Dendritic cell treated with granulocyte-macrophage colony-stimulating factor and Interleukin-4, amounts not matched to agents 40 ng/mL and 50 ng/mL, for 4 days (primary cell): Measurements from ENCODE around the gene OR1K1.
"Not testable (repeated sequence)": the region's sequence is repeated elsewhere in the genome, so short reads cannot be mapped to it uniquely, and the experiment has no call there.

Experiments used
- H3K27ac Mint-ChIP-seq: one replicate; pipeline ENCODE4 v1.8.0; 2022; ENCODE audit warnings: mild to moderate bottlenecking, mixed read lengths
- H3K27me3 Mint-ChIP-seq: one replicate; pipeline ENCODE4 v1.8.0; 2022; ENCODE audit warnings: mild to moderate bottlenecking, mixed read lengths
- H3K36me3 Mint-ChIP-seq: one replicate; pipeline ENCODE4 v1.8.0; 2022; ENCODE audit warnings: low read depth, mixed read lengths
- H3K4me1 Mint-ChIP-seq: one replicate; pipeline ENCODE4 v1.8.0; 2022; ENCODE audit warnings: low read depth, mixed read lengths
- H3K4me3 Mint-ChIP-seq: one replicate; pipeline ENCODE4 v1.8.0; 2022; ENCODE audit warnings: mild to moderate bottlenecking, moderate library complexity, mixed read lengths
- H3K9me3 Mint-ChIP-seq: one replicate; pipeline ENCODE4 v1.8.0; 2022; ENCODE audit warnings: mixed read lengths
- intact Hi-C: fragments of 100-400 bp; cut with micrococcal nuclease; formaldehyde crosslinking; loops from one replicate; pipeline ENCODE4 v1.15.0; 2022

OR1K1 gene

DNA sequence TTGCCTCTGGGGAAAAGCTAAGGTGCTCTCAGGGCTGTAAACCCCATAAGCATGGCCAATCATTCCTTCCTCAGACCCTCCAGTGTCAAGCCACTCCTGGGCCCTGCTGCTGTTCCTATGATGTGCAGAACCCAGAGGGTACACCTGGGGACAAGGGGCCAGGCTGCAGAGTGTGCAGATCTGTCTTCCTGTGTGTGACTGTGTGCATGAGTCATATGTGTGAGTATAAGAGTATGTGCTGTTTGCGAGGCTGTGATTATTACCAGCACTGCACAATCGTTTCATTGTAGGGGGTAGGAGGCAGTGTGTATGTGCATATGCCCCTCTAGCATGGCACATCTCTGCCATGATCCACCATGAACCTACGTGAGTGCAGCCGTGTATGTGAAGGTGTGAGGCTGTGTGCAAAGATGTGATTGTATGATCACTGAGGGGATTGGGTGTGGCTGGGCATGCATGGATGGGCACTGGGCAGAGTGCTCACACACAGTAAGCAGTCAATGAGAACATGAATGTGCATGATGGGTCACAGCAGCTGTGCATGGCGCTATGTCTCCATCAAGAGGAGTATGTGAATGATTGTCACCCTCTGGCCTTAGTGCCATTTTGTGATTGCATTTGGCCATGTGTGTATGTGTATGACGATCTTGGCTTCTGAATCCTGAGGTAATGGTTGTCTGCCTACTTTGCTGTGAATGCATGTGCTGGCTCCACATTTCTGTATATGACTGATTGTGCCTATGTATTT, 2.4 kb upstream of the OR1K1 start:
- no peak overlapping the region for H3K27ac Mint-ChIP-seq

DNA sequence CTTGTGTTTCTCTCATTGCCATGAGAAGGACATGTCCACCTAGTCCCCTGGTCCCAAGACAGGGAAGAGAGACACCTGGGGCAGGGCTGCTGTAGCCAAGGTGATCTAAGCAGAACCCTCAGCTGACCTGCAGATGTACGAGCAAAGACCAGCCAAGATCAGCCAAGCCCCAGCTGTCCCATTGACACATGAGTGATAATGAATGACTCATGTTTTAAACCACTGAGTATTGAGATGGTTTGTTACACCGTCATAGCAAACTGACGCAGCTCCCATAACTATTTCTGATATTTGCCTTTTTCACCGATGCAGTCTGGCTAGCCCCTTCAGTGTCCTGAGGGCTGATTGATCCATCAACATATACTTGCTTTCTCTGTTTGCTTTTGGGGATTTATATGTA, 6.7 kb downstream of the OR1K1 start:
- Mint-ChIP-seq H3K4me3 (no peak overlapping the region), H3K27me3 (no peaks in the 10 kb centered on the region), H3K9me3 (no peaks in the 10 kb centered on the region), H3K27ac (no peak overlapping the region), H3K4me1 (no peaks in the 10 kb centered on the region), H3K36me3 (no peaks in the 10 kb centered on the region)
- intact Hi-C loops = no loop called here

More for the DNA sequence above, 2.4 kb upstream of the OR1K1 start:
- H3K36me3 Mint-ChIP-seq = no peaks in the 10 kb centered on the region
- no peak overlapping the region for H3K4me3 Mint-ChIP-seq
- H3K4me1 Mint-ChIP-seq = no peaks in the 10 kb centered on the region
- intact Hi-C loops = no loop called here
- no peaks in the 10 kb centered on the region for H3K27me3 Mint-ChIP-seq
- no peaks in the 10 kb centered on the region for H3K9me3 Mint-ChIP-seq

DNA sequence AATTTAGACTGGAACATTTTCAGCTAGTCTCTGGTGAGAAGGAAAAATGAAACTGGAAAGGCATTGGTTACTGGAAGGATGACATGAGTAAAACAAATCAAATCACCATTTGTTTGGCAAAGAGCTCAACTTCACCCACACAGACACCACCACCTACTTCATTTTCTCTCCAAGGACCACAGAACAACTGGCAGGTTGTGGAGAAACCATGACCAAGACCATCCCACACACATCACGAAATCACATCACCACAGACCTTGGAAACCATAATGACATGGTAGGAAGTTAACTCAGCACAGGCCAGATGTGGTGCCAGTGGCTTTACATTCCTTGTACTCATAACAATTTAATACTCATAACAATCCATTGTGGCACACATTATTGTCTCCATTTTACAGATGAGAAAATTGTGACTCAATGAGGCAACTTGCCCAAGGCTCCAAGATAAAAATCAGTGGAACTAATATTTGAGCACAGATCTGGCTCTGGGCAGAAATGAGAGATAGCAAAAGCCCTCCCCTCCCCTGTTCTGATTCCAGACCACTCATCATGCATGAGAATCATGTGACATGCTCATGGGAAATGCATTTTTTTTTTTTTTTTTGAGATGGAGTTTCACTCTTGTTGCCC, 7.5 kb downstream of the OR1K1 start:
- intact Hi-C loops = no loop called here
- Mint-ChIP-seq H3K4me1 (no peaks in the 10 kb centered on the region), H3K4me3 (no peak overlapping the region), H3K36me3 (no peaks in the 10 kb centered on the region), H3K27me3 (no peaks in the 10 kb centered on the region), H3K9me3 (no peaks in the 10 kb centered on the region), H3K27ac (no peak overlapping the region)

DNA sequence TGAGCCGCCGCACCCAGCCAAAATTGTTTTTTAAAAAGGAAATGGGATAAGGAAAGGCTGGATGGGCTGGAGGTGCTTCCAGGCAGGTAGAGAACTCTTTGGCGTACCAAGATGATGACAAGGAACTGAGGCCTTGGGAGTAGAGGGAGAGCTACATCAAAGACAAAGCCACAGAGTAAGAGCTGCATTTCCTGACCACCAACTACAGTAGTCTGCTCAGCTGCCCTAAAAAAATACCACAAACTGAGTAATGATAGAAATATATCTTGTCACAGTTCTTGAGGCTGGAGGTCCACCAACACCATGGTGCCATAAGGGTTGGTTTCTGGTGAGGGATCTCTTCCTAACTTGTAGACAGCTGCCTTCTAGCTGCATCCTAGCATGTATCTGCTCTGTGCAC, 8.2 kb downstream of the OR1K1 start:
- Mint-ChIP-seq H3K4me3 (no peak overlapping the region), H3K4me1 (no peaks in the 10 kb centered on the region), H3K9me3 (no peaks in the 10 kb centered on the region), H3K36me3 (no peaks in the 10 kb centered on the region), H3K27me3 (no peaks in the 10 kb centered on the region), H3K27ac (no peak overlapping the region)
- intact Hi-C loops = no loop called here

DNA sequence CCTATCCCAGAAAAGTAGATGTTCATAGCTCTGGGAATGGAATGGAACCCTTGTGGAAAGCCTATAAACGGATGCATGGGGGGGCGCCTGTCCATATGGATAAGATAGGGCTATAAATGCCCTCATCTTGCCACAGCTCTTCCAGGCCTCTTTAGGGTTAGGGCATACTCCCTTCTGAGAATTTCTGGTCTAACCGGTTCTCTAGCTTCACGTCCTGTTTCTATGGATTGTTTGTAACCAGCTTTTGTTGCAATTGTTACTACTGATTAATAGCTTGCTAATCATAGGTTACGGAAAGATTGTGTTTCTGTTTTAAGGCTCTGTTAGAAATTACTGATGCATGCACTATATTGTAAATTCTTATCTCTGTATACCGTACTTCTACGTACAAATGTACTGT, 9.3 kb downstream of the OR1K1 start:
- H3K4me1 Mint-ChIP-seq, H3K9me3 Mint-ChIP-seq, H3K36me3 Mint-ChIP-seq, intact Hi-C loops, H3K4me3 Mint-ChIP-seq, H3K27ac Mint-ChIP-seq, H3K27me3 Mint-ChIP-seq: not testable (repeated sequence)

DNA sequence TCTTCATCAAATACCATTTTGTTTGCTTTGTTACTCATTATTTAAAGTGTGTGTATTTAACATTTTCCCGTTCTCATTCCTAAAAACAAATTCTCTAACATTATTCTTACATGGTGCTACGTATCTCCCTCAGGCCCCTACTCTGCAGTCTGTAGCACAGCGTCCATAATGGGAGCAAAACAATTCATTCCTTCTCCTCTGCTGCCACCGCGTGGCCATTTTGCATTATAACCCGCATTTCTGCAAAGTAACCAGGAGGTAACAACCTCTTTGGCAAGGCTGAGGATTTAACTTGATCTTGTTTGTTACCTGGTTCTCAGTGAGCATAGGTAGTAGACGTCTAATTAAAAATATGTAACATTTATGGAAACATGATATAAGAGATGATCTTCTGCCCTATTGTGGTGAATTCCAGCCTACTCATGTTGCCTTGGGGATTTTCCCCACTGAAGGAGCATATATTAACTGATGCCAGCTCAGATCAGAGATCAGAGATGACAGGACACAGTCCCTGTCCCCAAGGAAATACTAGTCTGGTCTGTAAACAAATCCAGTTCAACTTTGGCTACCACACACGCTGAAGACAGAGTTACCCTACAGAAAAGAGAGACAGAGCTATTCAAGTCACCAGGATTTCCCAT, 10.5 kb downstream of the OR1K1 start:
- intact Hi-C loops = loop anchor here (1.0 to 10.0 kb wide), 4 partner anchors 345 to 713 kb away; no protein-coding TSS in a partner anchor
- H3K9me3 Mint-ChIP-seq = no peaks in the 10 kb centered on the region

DNA sequence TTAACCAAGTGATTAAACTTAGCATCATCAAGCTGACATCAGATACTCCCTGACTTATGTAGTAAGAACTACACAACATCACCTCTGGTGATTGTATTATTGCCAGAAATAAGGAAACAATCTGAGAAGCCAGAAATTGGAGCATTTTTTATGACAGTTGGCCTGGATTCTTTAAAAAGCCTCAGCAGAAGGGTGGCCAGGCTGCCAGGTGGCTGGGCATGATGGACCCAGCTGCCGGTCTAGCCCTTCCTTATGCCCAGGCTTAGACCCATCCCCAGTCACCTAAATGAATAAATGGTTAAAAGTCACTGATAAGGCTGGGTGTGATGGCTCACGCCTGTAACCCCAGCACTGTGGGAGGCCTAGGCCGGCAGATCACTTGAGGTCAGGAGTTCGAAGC, 12.8 kb downstream of the OR1K1 start:
- Mint-ChIP-seq H3K9me3 (no peaks in the 10 kb centered on the region), H3K27me3 (no peaks in the 10 kb centered on the region), H3K27ac (no peak overlapping the region), H3K4me1 (peaks cover 25% of the 10 kb centered on the region), H3K4me3 (no peak overlapping the region), H3K36me3 (peaks cover 24% of the 10 kb centered on the region)
- intact Hi-C loops = loop anchor here (5.0 to 10.0 kb wide), 2 partner anchors 458 to 715 kb away; no protein-coding TSS in a partner anchor

More for the DNA sequence above, 10.5 kb downstream of the OR1K1 start:
- Mint-ChIP-seq H3K36me3 (peaks cover 10% of the 10 kb centered on the region), H3K4me1 (peaks cover 11% of the 10 kb centered on the region), H3K4me3 (no peak overlapping the region), H3K27ac (no peak overlapping the region), H3K27me3 (no peaks in the 10 kb centered on the region)

DNA sequence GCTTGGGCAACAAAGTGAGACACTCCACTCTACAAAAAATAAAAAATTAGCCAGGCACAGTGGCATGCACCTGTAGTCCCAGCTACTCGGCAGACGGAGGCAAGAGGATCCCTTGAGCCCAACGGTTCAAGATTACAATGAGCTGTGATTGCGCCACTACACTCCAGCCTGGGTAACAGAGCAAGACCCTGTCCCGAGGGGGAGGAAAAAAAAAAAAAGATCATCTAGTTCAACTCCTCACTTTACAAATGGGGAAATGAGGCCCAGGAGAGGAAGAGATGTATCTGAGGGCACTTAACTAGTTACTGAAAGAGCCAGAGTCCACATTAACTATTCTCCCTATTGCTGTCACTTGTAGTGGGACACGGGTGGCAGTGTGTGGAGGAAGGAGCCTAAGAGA, 14.6 kb downstream of the OR1K1 start:
- Mint-ChIP-seq H3K27me3 (no peaks in the 10 kb centered on the region), H3K9me3 (no peaks in the 10 kb centered on the region), H3K4me3 (no peak overlapping the region), H3K27ac (no peak overlapping the region), H3K4me1 (peaks cover 25% of the 10 kb centered on the region), H3K36me3 (peaks cover 28% of the 10 kb centered on the region)
- intact Hi-C loops = loop anchor here (5.0 to 10.0 kb wide), 2 partner anchors 460 to 717 kb away; no protein-coding TSS in a partner anchor

DNA sequence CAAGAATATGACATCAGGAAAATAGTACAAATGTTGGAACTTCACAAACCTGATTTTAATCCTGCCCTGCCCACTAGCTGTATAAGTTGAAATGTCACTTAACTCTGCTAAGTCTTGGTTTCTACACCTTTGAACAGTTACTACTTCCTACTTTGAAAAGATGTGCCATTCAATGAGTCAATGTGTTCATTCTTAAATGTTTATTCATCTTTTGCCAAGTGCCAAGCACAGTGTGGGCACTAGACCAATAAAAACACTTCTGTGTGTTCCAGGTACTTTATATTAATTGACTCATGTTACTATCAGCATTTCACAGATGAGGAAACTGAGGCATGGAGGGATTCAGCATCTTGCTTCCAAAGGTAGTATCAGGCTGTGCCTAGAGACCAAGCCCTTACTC, 15.6 kb downstream of the OR1K1 start:
- no peak overlapping the region for H3K27ac Mint-ChIP-seq
- H3K27me3 Mint-ChIP-seq = no peaks in the 10 kb centered on the region
- no peaks in the 10 kb centered on the region for H3K9me3 Mint-ChIP-seq

DNA sequence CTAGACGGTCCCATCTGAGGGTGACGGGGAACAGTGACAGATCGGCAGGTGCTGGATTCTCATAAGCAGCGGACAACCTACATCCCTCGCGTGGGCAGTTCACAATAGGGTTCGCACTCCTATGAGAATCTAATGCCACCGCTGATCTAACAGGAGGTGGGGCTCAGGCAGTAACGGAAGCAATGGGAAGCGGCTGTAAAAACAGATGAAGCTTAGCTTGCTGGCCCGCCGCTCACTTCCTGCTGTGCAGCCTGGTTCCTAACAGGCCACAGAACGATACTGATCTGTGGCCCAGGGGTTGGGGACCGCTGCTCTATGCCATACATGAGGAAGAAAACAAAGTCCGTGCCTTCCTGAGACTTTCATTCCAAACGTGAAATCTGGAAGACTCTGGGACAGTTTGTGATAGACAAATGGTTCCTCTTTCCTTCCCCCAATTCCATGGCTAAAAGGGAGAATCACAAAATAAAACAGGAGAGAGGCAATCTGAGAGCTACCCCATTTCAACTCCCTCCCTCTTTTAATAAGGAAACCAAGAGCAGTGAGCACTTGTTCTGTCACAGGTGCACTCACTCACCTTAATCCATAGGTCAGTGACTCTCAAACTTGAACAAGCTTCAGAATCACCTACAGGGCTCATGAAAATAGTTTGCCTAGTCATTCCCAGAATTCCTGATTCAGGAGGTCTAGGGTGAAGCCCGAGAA, 16.4 kb downstream of the OR1K1 start:
- Mint-ChIP-seq H3K27ac (peak overlapping the region; percentile 42), H3K9me3 (no peaks in the 10 kb centered on the region), H3K27me3 (no peaks in the 10 kb centered on the region), H3K4me1 (peaks cover 25% of the 10 kb centered on the region), H3K36me3 (peaks cover 40% of the 10 kb centered on the region), H3K4me3 (peak overlapping the region; percentile 52)
- intact Hi-C loops = loop anchor here (10.0 kb wide), 1 partner anchor 462 kb away; no protein-coding TSS in a partner anchor

More for the DNA sequence above, 15.6 kb downstream of the OR1K1 start:
- Mint-ChIP-seq H3K36me3 (peaks cover 38% of the 10 kb centered on the region), H3K4me3 (no peak overlapping the region), H3K4me1 (peaks cover 25% of the 10 kb centered on the region)
- intact Hi-C loops = loop anchor here (10.0 kb wide), 1 partner anchor 461 kb away; no protein-coding TSS in a partner anchor

DNA sequence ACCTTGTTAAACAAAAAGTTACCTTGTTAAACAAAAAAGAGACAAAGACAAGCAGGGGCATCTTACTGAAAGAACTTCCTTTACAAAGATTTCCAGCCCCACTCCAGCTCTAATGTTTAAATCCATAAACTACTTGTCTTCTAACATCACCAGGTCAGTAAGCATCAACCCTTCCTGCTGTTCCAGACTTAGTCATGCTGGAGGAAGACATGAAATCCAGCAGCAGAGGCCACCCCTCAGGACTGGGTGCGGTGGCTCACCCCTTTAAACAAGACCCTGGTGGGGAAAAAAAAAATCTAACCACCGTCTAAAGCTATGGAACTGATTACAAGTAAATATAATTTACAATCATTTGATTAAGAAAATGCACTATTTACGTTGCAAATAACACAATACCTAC, 19.4 kb downstream of the OR1K1 start:
- peaks cover 63% of the 10 kb centered on the region for H3K36me3 Mint-ChIP-seq
- peaks cover 37% of the 10 kb centered on the region for H3K4me1 Mint-ChIP-seq
- H3K4me3 Mint-ChIP-seq = no peak overlapping the region
- no peaks in the 10 kb centered on the region for H3K27me3 Mint-ChIP-seq
- no peaks in the 10 kb centered on the region for H3K9me3 Mint-ChIP-seq
- intact Hi-C loops = loop anchor here (10.0 kb wide), 1 partner anchor 465 kb away; no protein-coding TSS in a partner anchor
- H3K27ac Mint-ChIP-seq = no peak overlapping the region

DNA sequence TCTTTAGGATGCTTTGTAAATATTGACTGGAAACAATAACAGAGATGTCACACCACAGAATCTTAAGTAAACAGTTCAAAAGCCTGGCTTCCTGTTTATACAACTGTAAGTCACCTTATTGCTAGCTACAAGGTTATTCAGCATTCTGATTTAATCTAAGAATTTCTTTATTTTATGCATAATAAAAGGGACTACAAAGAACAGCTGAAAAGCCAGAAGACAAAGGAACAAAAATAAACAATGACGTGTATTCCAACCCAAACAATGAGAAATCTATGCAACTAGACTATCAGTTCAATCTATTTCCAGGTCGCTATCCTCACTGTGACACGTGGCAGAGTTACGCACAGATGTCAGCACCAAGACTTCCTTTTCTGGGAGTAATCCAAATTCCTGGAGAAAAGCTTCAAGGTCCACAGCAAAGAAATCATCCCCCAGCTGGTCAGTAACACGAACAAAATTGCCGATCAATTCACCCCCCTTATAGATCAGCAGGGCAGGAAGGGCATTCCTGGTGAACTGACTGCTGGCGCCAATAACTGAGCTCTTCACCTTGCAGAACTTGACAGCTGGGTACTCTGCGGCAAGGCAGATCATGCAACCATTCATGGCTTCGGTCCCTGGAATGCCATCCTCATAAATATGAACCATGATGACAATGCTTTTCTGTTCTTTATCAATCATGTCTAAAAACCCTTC, 20.0 kb downstream of the OR1K1 start:
- H3K36me3 Mint-ChIP-seq = peaks cover 64% of the 10 kb centered on the region
- no peaks in the 10 kb centered on the region for H3K27me3 Mint-ChIP-seq
- H3K9me3 Mint-ChIP-seq = no peaks in the 10 kb centered on the region
- H3K27ac Mint-ChIP-seq = no peak overlapping the region
- peaks cover 31% of the 10 kb centered on the region for H3K4me1 Mint-ChIP-seq
- intact Hi-C loops = loop anchor here (10.0 kb wide), 1 partner anchor 465 kb away; no protein-coding TSS in a partner anchor
- no peak overlapping the region for H3K4me3 Mint-ChIP-seq

DNA sequence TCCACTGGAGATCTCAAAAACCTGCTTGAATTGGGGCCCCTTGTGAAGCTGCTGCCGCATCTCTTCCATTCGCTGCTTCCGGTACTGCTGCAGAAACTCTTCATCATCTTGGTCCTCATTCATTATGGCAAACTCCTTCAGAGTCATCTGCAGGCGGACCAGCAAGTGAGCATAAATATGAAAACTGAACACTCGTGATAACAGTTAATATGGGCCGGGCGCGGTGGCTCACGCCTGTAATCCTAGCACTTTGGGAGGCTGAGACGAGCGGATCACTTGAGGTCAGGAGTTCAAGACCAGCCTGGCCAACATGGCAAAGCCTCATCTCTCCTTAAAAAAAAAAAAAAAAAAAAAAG, 20.5 kb downstream of the OR1K1 start:
- Mint-ChIP-seq H3K4me3 (no peak overlapping the region), H3K27ac (no peak overlapping the region), H3K27me3 (no peaks in the 10 kb centered on the region), H3K4me1 (peaks cover 26% of the 10 kb centered on the region), H3K36me3 (peaks cover 64% of the 10 kb centered on the region), H3K9me3 (no peaks in the 10 kb centered on the region)
- intact Hi-C loops = no loop called here
